K562 (cell line): ENCODE measurements around the gene VGF. TPM values are rescaled to one million over a fixed set of nuclear protein-coding genes. Genes with fewer than 3 reads are reported as not detected.

ENCODE experiments used
- ATAC-seq: fragments of 200-7000 bp; cut with Tn5 transposase; 3 replicates; pipeline ENCODE4 v1.9.1; 2020; ENCODE audit warnings: moderate library complexity
- BruUV-seq: library from RNA; stranded (reverse); fragments of 400-500 nt; replicated peaks from 2 replicates; lab custom pipeline; 2021; lab: Mats Ljungman, UMichigan
- CTCF ChIA-PET: fragments of 300-600 bp; formaldehyde crosslinking; extraction: SDS; loops from one replicate; lab custom pipeline; 2021; ENCODE audit warnings: low intra/inter-chr PET ratio; lab: Yijun Ruan, JAX
- POLR2A ChIA-PET: fragments of 300-600, 350-650 bp; sonication (Branson Sonifier 250); formaldehyde crosslinking; extraction: SDS; loops from one replicate; lab custom pipeline; 2021; ENCODE audit warnings: antibody characterized with exemption, inconsistent platforms; lab: Yijun Ruan, JAX
- DNase-seq, 4 experiments: peaks; one replicate each; pipeline versions ENCODE4 v3.0.0 to v3.0.0-alpha.2; 2011 to 2018; ENCODE audit warnings: low spot score in 3 of 4, mixed read lengths in 3 of 4; ENCODE audit errors: extremely low read depth in 1 of 4
- FAIRE-seq: peaks from 2 replicates; lab custom pipeline; 2011; peaks lifted over from hg19 to GRCh38; lab: Jason Lieb, UNC
- H2AFZ ChIP-seq: 2 replicates; pipeline ENCODE4 v1.6.0; 2011; ENCODE audit warnings: low read depth, low read length, control low read depth, inconsistent platforms
- H3K27ac ChIP-seq: fragments of 200-600 bp; 3 replicates; pipeline ENCODE4 v1.8.0; 2011; ENCODE audit warnings: low read depth, mild to moderate bottlenecking, control low read depth, inconsistent platforms, low read length, moderate library complexity, mixed read lengths; ENCODE audit errors: extremely low read depth
- H3K27me3 ChIP-seq, 2 experiments: fragments of 300-600 bp in 1 of 2; 2 replicates in 1 of 2; 3 replicates in 1 of 2; pipeline versions ENCODE4 v1.6.0 to v1.8.0; 2011; ENCODE audit warnings: inconsistent platforms in 2 of 2, low read length in 2 of 2, mild to moderate bottlenecking in 1 of 2, mixed read lengths in 1 of 2, moderate library complexity in 1 of 2; ENCODE audit not compliant: control insufficient read depth in 2 of 2, insufficient read depth in 2 of 2
- H3K36me3 ChIP-seq: fragments of 300-600 bp; 3 replicates; pipeline ENCODE4 v1.8.0; 2011; ENCODE audit warnings: mild to moderate bottlenecking, low read length, inconsistent platforms; ENCODE audit not compliant: control insufficient read depth, insufficient read depth
- H3K4me1 ChIP-seq, 2 experiments: fragments of 200-600 bp in 1 of 2; replicated peaks in 1 of 2; 2 replicates in 1 of 2; 3 replicates in 1 of 2; pipeline versions ENCODE4 v1.5.1 to v1.8.0; 2011; ENCODE audit warnings: inconsistent platforms in 2 of 2, low read length in 2 of 2, mild to moderate bottlenecking in 1 of 2, mixed read lengths in 1 of 2, moderate library complexity in 1 of 2; ENCODE audit not compliant: control insufficient read depth in 2 of 2, insufficient read depth in 2 of 2
- H3K4me2 ChIP-seq: 2 replicates; pipeline ENCODE4 v1.6.1; 2011; ENCODE audit warnings: low read length, control low read depth, inconsistent platforms, mixed read lengths; ENCODE audit not compliant: insufficient read depth
- H3K4me3 ChIP-seq: fragments of 200-600 bp; sonication (generic), shearing (Covaris generic); 2 replicates; pipeline ENCODE4 v1.5.1; 2016; ENCODE audit warnings: control low read depth, inconsistent platforms
- H3K79me2 ChIP-seq: fragments of 200-600 bp; 3 replicates; pipeline ENCODE4 v1.8.0; 2011; ENCODE audit warnings: low read length, inconsistent platforms; ENCODE audit not compliant: control insufficient read depth, insufficient read depth
- H3K9ac ChIP-seq, 2 experiments: 2 replicates each; pipeline versions ENCODE4 v1.6.0 to v1.6.1; 2011; ENCODE audit warnings: low read depth in 2 of 2, low read length in 2 of 2, control low read depth in 1 of 2, inconsistent platforms in 1 of 2, mild to moderate bottlenecking in 1 of 2, mixed read lengths in 1 of 2; ENCODE audit not compliant: insufficient read depth in 1 of 2
- H3K9me1 ChIP-seq: one replicate; pipeline ENCODE4 v1.6.0; 2011; ENCODE audit warnings: inconsistent platforms, mild to moderate bottlenecking, low read length, moderate library complexity; ENCODE audit not compliant: control insufficient read depth, insufficient read depth
- H3K9me3 ChIP-seq: replicated peaks from 2 replicates; pipeline ENCODE4 v1.5.1; 2011; ENCODE audit warnings: low read depth, low read length, inconsistent platforms; ENCODE audit not compliant: control insufficient read depth, insufficient read depth
- H4K20me1 ChIP-seq: replicated peaks from 2 replicates; pipeline ENCODE4 v1.6.1; 2011; ENCODE audit warnings: low read length, inconsistent platforms, mixed read lengths; ENCODE audit not compliant: control insufficient read depth, insufficient read depth
- CEBPB ChIP-seq: fragments of 450-650 bp; IDR thresholded peaks from 2 replicates; pipeline ENCODE4 v1.6.1; 2016; ENCODE audit warnings: missing genetic modification characterization, missing compliant biosample characterization
- KAT7 ChIP-seq: sonication (generic); formaldehyde crosslinking; IDR thresholded peaks from 2 replicates; pipeline ENCODE4 v1.8.0; 2022; ENCODE audit warnings: missing genetic modification reagents, mild to moderate bottlenecking, borderline replicate concordance
- MEIS2 ChIP-seq: fragments of 450-650 bp; IDR thresholded peaks from 2 replicates; pipeline ENCODE4 v1.6.1; 2014; ENCODE audit warnings: mild to moderate bottlenecking; ENCODE audit not compliant: partially characterized antibody
- RBFOX2 ChIP-seq: fragments of 200-400 bp; formaldehyde crosslinking; IDR thresholded peaks from 2 replicates; pipeline ENCODE4 v1.6.1; 2017; ENCODE audit warnings: low read depth, mild to moderate bottlenecking, low read length, moderate library complexity
- RREB1 ChIP-seq: fragments of 250-450 bp; sonication (Bioruptor Pico); IDR thresholded peaks from 2 replicates; pipeline ENCODE4 v1.4.0; 2020
- TEAD1 ChIP-seq, 2 experiments: fragments of 450-650 bp in 1 of 2; sonication (generic) in 1 of 2; formaldehyde crosslinking; IDR thresholded peaks; 2 replicates each; pipeline versions ENCODE4 v1.4.0 to v1.8.0; 2020 to 2022; ENCODE audit warnings: mild to moderate bottlenecking in 2 of 2, missing genetic modification reagents in 1 of 2
- TEAD4 ChIP-seq, 2 experiments: sonication (generic) in 1 of 2; formaldehyde crosslinking in 1 of 2; IDR thresholded peaks; 2 replicates each; pipeline versions ENCODE4 v1.6.1 to v1.8.0; 2012 to 2022; ENCODE audit warnings: borderline replicate concordance in 1 of 2, inconsistent platforms in 1 of 2, low read length in 1 of 2, mild to moderate bottlenecking in 1 of 2, missing genetic modification reagents in 1 of 2
- ZNF124 ChIP-seq: sonication (generic); formaldehyde crosslinking; IDR thresholded peaks from 2 replicates; pipeline ENCODE4 v1.8.1; 2022; ENCODE audit warnings: missing genetic modification reagents
- WGBS: fragments of 100-300 bp; shearing (Covaris generic); methylation state at CpG from one replicate; pipeline ENCODE4 v1.1.6; 2016; ENCODE audit warnings: low coverage, mixed read lengths; ENCODE audit not compliant: insufficient coverage; ENCODE audit errors: missing lambda C conversion rate; 5-methylcytosine and 5-hydroxymethylcytosine counted together
- in situ Hi-C: fragments of 300-500 bp; cut with MboI; formaldehyde crosslinking; loops from 4 replicates; pipeline ENCODE4 v1.15.0; 2018; ENCODE audit warnings: inconsistent platforms, mixed read lengths
- intact Hi-C: fragments of 100-400 bp; cut with micrococcal nuclease; formaldehyde crosslinking; loops from 2 replicates; pipeline ENCODE4 v1.14.2; 2022
- polyA plus RNA-seq, 8 experiments: library from polyadenylated mRNA; depleted of rRNA in 4 of 8; stranded (reverse) in 5 of 8; unstranded in 3 of 8; fragments of >200 nt; fragmentation: Nextera tagmentation in 2 of 8; fragmentation: Illumina TruSeq in 1 of 8; extraction: Ambion mirVana in 2 of 8; extraction: Trizol in 1 of 8; gene quantifications; 2 replicates each; pipeline versions ENCODE4 v1.2.1 to v1.2.3, GENCODE V29; 2011 to 2014; ENCODE audit warnings: inconsistent platforms in 1 of 8, missing spikeins in 1 of 8
- total RNA-seq, 7 experiments: library from RNA; depleted of rRNA in 6 of 7; stranded (reverse); fragments of >200 nt in 6 of 7; fragmentation: Illumina TruSeq in 2 of 7; extraction: Trizol in 2 of 7; gene quantifications; 2 replicates each; pipeline versions ENCODE4 v1.2.1 to v1.2.3, GENCODE V29; 2011 to 2021; ENCODE audit warnings: low replicate concordance in 1 of 7

VGF gene
- total and polyA plus RNA-seq, 9 of the 15 experiments (the other 6 are each of a cell fraction or from before 2014, with no cell fraction given) = 0.03 to 5.7 (median 0.34) TPM

- H3K9ac ChIP-seq = peak within 1 kb of the TSS; percentile 66 to 93
- DNase-seq = peak; percentile 99 to 100 (median 100)
- H3K36me3 ChIP-seq = peaks cover 28% of the 10 kb centered on the region; the same call in 2 of the 3 replicates
- peak; percentile 97 for ATAC-seq
- H3K9me1 ChIP-seq = no peaks in the 10 kb centered on the region
- H4K20me1 ChIP-seq = no peaks in the 10 kb centered on the region
- H3K4me1 ChIP-seq = peaks cover 20 to 32% of the 10 kb centered on the region in 2 experiments
- no peaks in the 10 kb centered on the region for H3K9me3 ChIP-seq
- H3K4me3 ChIP-seq = peak within 1 kb of the TSS; percentile 79
- 4% methylated on average over 30 of the region's 51 CpGs for WGBS
- peak within 1 kb of the TSS; percentile 67 for H3K4me2 ChIP-seq
- H3K27me3 ChIP-seq = no peaks in the 10 kb centered on the region
- BruUV-seq = no TSS peak
- intact Hi-C loops = no loop called here
- peak within 1 kb of the TSS; percentile 49; the same call in 1 of the 3 replicates for H3K27ac ChIP-seq
- in situ Hi-C loops = no loop called here
- CTCF ChIA-PET = interaction anchor here (0.7 to 0.8 kb wide), 3 partner anchors 10 to 259 kb away, joined by 3 read pairs; partner anchors contain the start of gene ACHE
- POLR2A ChIA-PET = interaction anchor here (0.6 to 0.7 kb wide), 3 partner anchors 10 to 127 kb away, joined by 3 read pairs; no protein-coding TSS in a partner anchor
- peaks cover 12% of the 10 kb centered on the region for H3K79me2 ChIP-seq
- peak within 1 kb of the TSS; percentile 65 for H2AFZ ChIP-seq
- FAIRE-seq = peak; percentile 95
- TF ChIP-seq TEAD4 (IDR thresholded peaks at IDR 0.05; ENCODE audit: low read length) (no peak), TEAD4 (CRISPR knock-in tag; IDR thresholded peaks at IDR 0.05; ENCODE audit: borderline replicate concordance) (no peak), MEIS2 (peak; percentile 70), ZNF124 (CRISPR knock-in tag) (no peak), KAT7 (CRISPR knock-in tag) (peak; percentile 55; the same call in 1 of the 2 replicates), CEBPB (tag) (no peak), TEAD1 (CRISPR knock-in tag; IDR thresholded peaks at IDR 0.05) (peak in 1 of 2 experiments; percentile 75; a peak in 1 of 4 replicates), RREB1 (peak; percentile 98), RBFOX2 (peak; percentile 55)
Measured at GRCh38 chr7:101153969-101154692, 11.2 kb downstream of the VGF start, which contains the start of gene AP1S1. Gene AP1S1 (plus strand): TSS chr7:101154476. CDS start chr7:101154515, 39 bp downstream.
